Calu3 (cell line): ENCODE measurements around the gene ZNF43. TPM values are rescaled to one million over a fixed set of nuclear protein-coding genes. Genes with fewer than 3 reads are reported as not detected.
"Not testable (repeated sequence)": the region's sequence is repeated elsewhere in the genome, so short reads cannot be mapped to it uniquely, and the experiment has no call there.

Experiments
- BruUV-seq: library from RNA; stranded (reverse); fragments of 400-500 nt; replicated peaks from 2 replicates; lab custom pipeline; 2021; lab: Mats Ljungman, UMichigan
- CTCF ChIA-PET: fragments of 300-600 bp; sonication (Branson Sonifier 250); formaldehyde crosslinking; loops from one replicate; lab custom pipeline; 2022; ENCODE audit warnings: antibody characterized with exemption; lab: Charles Lee
- DNase-seq: peaks from one replicate; pipeline ENCODE4 v3.0.0; 2022
- H3K27ac Mint-ChIP-seq: one replicate; pipeline ENCODE4 v1.8.0; 2022; ENCODE audit warnings: mixed read lengths; ENCODE audit not compliant: unreplicated experiment
- H3K27me3 Mint-ChIP-seq: one replicate; pipeline ENCODE4 v1.8.0; 2022; ENCODE audit warnings: mixed read lengths; ENCODE audit not compliant: unreplicated experiment
- H3K36me3 Mint-ChIP-seq: one replicate; pipeline ENCODE4 v1.8.0; 2022; ENCODE audit warnings: mild to moderate bottlenecking, moderate library complexity, mixed read lengths; ENCODE audit not compliant: insufficient read depth, unreplicated experiment
- H3K4me1 Mint-ChIP-seq: one replicate; pipeline ENCODE4 v1.8.0; 2022; ENCODE audit warnings: mild to moderate bottlenecking, low read depth, mixed read lengths; ENCODE audit not compliant: unreplicated experiment
- H3K4me3 Mint-ChIP-seq: one replicate; pipeline ENCODE4 v1.8.0; 2022; ENCODE audit warnings: mild to moderate bottlenecking, low read depth, moderate library complexity, mixed read lengths; ENCODE audit not compliant: unreplicated experiment
- H3K9me3 Mint-ChIP-seq: one replicate; pipeline ENCODE4 v1.8.0; 2022; ENCODE audit warnings: low read depth, mixed read lengths; ENCODE audit not compliant: unreplicated experiment
- CTCF ChIP-seq: fragments of 200-600 bp; IDR thresholded peaks from one replicate; pipeline ENCODE4 v1.8.0; 2022; ENCODE audit warnings: antibody characterized with exemption; ENCODE audit not compliant: unreplicated experiment
- intact Hi-C: fragments of 100-400 bp; cut with micrococcal nuclease; formaldehyde crosslinking; loops from one replicate; pipeline ENCODE4 v1.10.0; 2022; ENCODE audit not compliant: unreplicated experiment
- total RNA-seq: library from RNA; stranded (reverse); gene quantifications from 2 replicates; pipeline ENCODE4 v1.2.3, GENCODE V29; 2022

Gene ZNF43
- total RNA-seq, 1 experiment from 2014 or later = 6.5 TPM

DNA sequence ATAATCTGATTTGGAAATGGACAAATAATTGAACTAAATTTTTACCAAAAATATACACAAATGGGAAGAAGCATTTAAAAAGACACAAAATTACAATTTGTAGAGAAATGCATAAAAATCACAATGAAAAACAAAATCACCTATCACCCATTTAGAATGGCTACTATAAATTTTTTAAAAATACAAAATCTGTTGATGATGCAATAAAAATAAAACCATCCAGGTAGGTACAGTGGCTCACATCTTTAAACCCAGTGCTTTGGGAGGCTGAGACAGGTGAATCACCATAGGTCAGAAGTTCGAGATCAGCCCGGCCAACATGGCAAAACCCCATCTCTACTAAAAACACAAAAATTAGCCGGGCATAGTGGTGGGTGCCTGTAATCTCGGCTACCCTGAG, 23.5 kb downstream of the ZNF43 start:
- DNase-seq = no peak
- no peak overlapping the region for H3K4me3 Mint-ChIP-seq
- TF ChIP-seq CTCF = no peak
- BruUV-seq = no TSS peak
- H3K4me1 Mint-ChIP-seq = no peaks in the 10 kb centered on the region
- no peak overlapping the region for H3K27ac Mint-ChIP-seq
- H3K27me3 Mint-ChIP-seq = no peaks in the 10 kb centered on the region
- CTCF ChIA-PET = no interaction called here
- H3K36me3 Mint-ChIP-seq = no peaks in the 10 kb centered on the region
- H3K9me3 Mint-ChIP-seq = no peaks in the 10 kb centered on the region
- intact Hi-C loops = no loop called here

DNA sequence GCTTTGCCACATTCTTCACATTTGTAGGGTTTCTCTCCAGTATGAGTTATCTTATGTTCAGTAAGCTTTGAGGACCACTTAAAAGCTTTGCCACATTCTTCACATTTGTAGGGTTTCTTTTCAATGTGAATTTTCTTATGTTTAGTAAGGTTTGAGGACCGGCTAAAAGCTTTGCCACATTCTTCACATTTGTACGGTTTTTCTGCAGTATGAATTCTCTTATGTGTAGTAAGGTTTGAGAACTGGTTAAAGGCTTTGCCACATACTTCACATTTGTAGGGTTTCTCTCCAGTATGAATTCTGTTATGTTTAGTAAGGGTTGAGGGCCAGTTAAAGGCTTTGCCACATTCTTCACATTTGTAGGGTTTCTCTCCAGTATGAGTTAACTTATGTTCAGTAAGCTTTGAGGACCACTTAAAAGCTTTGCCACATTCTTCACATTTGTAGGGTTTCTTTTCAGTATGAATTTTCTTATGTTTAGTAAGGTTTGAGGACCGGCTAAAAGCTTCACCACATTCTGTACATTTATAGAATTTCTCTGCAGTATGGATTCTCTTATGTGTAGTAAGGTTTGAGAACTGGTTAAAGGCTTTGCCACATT, 27.5 kb downstream of the ZNF43 start:
- H3K27me3 Mint-ChIP-seq, H3K27ac Mint-ChIP-seq, H3K36me3 Mint-ChIP-seq, DNase-seq, H3K9me3 Mint-ChIP-seq, H3K4me3 Mint-ChIP-seq, intact Hi-C loops, H3K4me1 Mint-ChIP-seq, BruUV-seq, CTCF ChIA-PET: not testable (repeated sequence)

GRCh38 chr19:21789466-21790085, 46.4 kb downstream of the ZNF43 start:
- BruUV-seq = no TSS peak
- Mint-ChIP-seq H3K4me1 (no peaks in the 10 kb centered on the region), H3K9me3 (peaks cover 1% of the 10 kb centered on the region), H3K36me3 (no peaks in the 10 kb centered on the region), H3K4me3 (no peak overlapping the region), H3K27ac (no peak overlapping the region), H3K27me3 (no peaks in the 10 kb centered on the region)
- intact Hi-C loops = no loop called here
- no peak for DNase-seq
- no peak for TF ChIP-seq CTCF
- CTCF ChIA-PET = interaction anchor here (0.6 kb wide), 1 partner anchor 50 kb away, joined by 3 read pairs; no protein-coding TSS in a partner anchor

DNA sequence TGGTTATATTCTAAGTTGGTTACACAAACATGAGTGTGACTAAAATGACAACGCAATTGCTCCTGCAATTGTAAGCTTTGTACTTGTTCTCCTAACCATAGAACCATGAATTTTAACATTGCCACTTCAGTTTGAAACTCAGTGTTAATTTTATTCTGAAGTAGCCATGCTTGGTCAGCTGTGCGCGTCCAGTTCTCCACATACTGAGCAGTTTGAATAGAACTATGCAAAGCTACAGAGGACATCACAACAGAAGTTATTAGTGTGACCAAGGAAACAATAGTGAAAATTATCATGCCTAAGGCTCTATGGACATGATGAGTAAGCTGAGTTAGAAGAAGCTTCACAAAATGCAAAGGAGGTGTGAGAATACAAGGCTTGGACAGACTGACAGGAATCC, 49.0 kb downstream of the ZNF43 start:
- Mint-ChIP-seq H3K4me1 (no peaks in the 10 kb centered on the region), H3K27ac (no peak overlapping the region), H3K27me3 (no peaks in the 10 kb centered on the region), H3K9me3 (no peaks in the 10 kb centered on the region), H3K4me3 (no peak overlapping the region), H3K36me3 (no peaks in the 10 kb centered on the region)
- BruUV-seq = no TSS peak
- no peak for TF ChIP-seq CTCF
- DNase-seq = no peak
- intact Hi-C loops = no loop called here
- CTCF ChIA-PET = no interaction called here

- intact Hi-C loops, DNase-seq, BruUV-seq, H3K27ac Mint-ChIP-seq, H3K36me3 Mint-ChIP-seq, H3K4me3 Mint-ChIP-seq, H3K27me3 Mint-ChIP-seq, H3K9me3 Mint-ChIP-seq, H3K4me1 Mint-ChIP-seq, CTCF ChIA-PET: not testable (repeated sequence)
Measured at GRCh38 chr19:21775792-21776191, 60.2 kb downstream of the ZNF43 start.
